ENCODE measurements around the gene LMF1.

The LMF1 gene

DNA sequence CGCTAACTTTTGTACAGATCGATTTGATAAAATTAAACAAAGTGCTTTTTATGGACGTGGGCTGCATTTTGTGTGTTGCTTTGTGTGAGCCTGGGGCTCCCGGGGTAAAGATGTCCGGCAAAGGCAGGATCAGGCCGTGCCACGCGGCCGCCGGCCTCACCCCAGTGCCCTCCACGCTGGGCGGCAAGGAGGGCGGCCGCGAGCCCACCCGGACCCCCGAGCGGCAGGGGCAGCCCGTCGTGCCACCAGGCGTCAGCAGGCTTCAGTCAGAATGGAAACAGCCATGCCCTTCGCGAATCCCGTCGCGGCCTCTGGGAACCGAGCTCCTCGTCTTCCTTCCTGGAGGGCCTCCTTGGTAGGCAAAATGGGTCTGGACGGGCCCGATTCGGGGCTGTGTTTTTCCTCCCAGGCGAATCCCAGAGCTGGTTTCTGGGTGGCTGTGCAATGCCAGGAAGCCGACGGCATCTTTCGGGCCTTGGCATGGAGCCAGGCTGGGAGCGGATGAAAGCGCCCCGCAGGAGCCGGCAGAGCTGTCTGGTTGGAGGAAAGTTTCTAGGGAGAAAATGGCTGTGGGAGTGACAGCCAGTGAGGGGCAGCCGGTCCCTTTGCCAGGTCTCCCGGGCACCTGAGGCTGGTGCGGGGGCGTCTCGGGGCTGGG lies 16.3 kb upstream of the LMF1 start:
- no peak for DNase-seq (ENCODE audit: low read depth)

DNA sequence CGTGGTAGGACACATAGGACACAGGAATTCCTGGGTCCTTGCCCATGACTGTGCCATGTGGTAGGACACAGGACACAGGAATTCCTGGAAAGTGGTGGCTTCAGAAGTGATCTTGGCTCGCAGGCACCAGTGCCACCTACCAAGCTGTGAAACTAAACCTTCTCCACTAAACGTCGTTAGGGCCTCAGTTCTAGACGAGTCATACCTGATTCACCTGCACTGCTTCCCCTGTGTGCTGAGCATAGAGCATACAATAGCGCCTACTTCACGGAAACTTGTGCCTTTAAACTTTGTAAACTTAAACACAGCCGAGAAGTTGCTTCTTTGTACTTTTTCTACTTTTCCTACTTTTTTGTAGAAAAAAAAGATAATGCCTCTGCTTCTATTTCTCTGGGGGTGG lies 15.6 kb upstream of the LMF1 start:
- DNase-seq (ENCODE audit: low read depth): no peak
- no peak overlapping the region for H3K4me3 ChIP-seq (ENCODE audit: low read depth, low read length)

More for the DNA sequence above, 16.3 kb upstream of the LMF1 start:
- H3K4me3 ChIP-seq (ENCODE audit: low read depth, low read length): no peak overlapping the region

DNA sequence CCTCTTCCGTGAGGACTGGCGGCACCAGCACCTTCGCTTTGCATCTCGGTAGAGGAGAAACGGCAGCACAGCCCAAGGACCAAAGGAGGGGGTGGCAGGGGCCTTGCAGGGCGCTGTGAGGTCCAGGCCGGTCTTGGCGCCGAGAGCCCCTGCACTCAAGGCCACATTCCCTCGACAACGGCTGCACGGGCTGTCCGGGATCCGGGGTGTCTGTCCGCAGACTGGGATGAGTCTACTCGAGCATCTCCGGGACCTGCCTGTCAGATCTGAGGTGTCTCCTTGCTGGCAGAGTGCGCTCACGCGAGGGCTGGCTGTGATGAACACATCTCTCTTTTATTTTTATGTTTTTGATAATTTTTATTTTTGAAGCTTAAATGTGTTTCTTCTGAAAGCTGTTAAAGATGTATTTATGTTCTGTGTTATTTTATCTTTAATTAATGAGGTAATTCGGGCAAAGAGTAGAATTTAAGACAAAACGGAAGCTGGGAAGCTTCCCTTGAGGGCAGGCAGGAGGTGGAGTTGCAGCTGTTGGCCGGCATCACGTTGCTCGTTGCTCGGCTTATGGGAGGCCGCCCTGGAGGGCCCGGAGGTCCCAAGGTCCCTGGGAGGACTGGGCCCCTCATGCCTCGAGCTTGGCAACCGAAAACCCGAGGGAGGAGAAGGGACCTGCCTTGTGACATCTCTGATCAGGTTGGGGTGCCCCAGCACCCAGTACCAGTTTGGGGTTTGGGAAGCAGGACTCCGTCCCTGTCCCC lies 15.0 kb upstream of the LMF1 start:
- H3K4me3 ChIP-seq (ENCODE audit: low read depth, low read length): peak overlapping the region; percentile 3
- no peak for DNase-seq (ENCODE audit: low read depth)

DNA sequence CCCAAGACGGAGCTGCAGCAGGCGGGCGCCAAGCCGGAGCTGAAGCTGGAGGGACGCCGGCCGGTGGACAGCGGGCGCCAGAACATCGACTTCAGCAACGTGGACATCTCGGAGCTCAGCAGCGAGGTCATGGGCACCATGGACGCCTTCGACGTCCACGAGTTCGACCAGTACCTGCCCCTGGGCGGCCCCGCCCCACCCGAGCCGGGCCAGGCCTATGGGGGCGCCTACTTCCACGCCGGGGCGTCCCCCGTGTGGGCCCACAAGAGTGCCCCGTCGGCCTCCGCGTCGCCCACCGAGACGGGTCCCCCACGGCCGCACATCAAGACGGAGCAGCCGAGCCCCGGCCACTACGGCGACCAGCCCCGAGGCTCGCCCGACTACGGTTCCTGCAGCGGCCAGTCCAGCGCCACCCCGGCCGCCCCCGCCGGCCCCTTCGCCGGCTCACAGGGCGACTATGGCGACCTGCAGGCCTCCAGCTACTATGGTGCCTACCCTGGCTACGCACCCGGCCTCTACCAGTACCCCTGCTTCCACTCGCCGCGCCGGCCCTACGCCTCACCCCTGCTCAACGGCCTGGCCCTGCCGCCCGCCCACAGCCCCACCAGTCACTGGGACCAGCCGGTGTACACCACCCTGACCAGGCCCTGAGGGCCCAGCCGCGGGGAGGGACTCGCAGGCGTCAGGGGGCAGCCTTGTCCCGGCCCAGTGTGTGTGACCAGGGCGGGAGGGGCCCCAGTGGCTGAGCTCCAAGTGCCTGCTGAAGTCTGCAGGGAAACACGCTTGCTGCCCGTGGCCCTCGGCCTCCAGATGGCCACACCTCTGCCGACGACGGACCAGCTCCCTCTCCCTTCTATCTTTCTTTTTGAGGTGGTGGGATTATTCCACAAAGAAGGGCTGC lies 14.2 kb upstream of the LMF1 start:
- DNase-seq (ENCODE audit: low read depth): no peak

DNA sequence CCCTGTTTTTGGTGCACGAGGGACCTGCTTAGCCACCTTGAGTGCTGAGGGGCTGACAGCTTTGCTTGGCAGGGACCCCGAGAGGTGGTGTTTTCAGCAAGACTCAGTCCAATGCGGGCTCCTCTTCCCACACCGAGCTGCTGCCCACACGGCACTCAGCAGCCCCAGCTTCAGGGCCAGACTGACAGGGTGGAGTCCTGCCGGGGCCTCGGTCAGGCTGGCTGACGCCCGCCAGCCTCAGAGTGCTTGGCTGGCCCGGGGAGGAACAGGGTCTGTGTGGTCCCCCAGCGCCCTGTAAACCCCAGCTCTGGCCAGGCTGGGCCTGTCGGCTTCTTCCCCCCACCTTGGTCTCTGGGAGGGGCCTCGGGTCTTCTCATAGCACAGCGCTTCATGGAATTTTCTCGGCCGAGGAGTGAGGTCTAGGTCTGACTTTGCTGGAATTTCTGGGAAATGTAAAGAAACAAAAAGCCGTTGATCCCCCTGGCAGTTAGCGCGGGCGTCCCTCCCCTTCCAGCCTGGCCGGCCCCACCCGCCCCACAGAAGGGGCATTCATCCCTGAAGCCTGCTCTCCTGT lies 13.4 kb upstream of the LMF1 start:
- H3K4me3 ChIP-seq (ENCODE audit: low read depth, low read length): peak overlapping the region; percentile 48

More for the DNA sequence above, 14.2 kb upstream of the LMF1 start:
- peak overlapping the region; percentile 3 for H3K4me3 ChIP-seq (ENCODE audit: low read depth, low read length)

DNA sequence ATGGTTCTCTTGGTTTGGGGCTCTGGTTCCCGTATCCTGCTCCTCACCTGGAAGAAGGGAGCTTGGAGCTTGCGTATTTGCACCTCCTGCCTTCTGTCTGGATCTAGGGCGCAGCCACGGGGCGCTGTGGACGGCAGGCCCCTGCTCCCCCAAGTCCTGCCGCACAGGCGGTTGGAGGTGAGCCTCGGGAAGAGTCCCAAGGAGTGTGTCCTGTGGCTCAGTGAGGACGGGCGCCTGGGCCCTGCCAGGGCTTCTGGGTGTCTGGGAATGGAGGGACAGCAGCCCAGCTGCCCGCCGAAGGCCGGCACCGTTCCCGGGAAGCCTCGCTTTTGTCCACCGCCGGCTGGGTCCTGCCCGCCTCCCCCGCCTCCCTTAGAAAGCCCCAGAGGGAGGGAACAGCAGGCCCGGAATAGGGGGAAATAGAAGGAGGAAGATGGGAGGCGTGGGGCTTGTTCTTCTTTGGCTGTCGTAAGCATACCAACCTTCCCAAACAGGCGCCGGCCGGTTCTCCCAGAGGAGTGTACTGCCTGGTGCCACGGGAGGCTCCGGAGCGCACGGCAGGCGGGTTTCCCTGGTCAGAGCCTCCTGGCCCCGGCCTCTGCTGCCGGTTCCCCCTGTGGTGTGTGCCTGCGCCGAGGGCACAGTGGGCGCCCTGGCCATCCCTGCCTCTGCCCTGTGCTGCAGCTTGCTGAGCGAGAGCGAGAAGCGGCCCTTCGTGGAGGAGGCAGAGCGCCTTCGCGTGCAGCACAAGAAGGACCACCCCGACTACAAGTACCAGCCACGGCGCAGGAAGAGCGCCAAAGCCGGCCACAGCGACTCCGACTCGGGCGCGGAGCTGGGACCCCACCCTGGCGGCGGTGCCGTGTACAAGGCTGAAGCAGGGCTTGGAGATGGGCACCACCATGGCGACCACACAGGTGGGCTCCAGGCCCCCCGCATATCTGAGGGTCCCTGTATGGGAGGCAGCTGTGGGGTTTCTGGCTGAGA lies 12.6 kb upstream of the LMF1 start:
- no peak for DNase-seq (ENCODE audit: low read depth)
- peak overlapping the region; percentile 48 for H3K4me3 ChIP-seq (ENCODE audit: low read depth, low read length)

More for the DNA sequence above, 13.4 kb upstream of the LMF1 start:
- DNase-seq (ENCODE audit: low read depth): no peak

DNA sequence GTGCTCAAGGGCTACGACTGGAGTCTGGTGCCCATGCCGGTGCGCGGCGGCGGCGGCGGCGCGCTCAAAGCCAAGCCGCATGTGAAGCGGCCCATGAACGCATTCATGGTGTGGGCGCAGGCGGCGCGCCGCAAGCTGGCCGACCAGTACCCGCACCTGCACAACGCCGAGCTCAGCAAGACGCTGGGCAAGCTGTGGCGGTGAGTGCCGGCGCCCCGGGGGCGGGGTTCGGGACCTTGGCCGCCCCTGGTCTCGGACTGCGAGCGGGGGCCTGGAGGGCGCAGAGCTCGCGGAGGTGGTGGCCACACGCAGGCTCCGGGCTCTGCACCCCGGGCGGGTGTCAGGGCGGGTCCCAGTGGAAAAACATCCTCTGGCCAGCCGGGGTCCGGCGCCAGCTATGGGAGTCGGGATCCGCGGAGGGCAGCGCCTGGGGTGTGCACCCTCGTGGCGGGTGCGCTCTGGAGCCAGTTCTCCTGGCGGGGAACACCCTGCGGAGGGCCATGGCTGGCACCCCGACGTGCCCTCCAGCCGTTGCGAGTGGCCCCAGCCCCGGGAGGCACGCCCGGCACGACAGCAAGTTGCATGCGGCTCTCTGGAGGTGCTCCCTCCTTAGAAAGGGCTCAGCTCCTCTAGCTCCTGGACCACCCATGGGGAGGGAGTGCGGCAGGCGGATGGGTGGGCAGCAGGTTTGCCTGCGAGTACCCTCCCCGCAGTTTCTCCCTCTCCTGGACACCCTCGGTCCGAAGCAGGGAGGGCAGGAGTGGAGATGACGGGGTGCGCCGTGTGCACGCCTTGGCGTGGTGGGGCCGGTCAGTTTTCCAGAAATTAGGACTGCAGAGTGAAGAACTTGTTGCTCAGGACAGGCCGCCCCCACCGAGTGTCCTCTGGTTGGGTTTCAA lies 11.6 kb upstream of the LMF1 start:
- peak overlapping the region; percentile 48 for H3K4me3 ChIP-seq (ENCODE audit: low read depth, low read length)
- no peak for DNase-seq (ENCODE audit: low read depth)

DNA sequence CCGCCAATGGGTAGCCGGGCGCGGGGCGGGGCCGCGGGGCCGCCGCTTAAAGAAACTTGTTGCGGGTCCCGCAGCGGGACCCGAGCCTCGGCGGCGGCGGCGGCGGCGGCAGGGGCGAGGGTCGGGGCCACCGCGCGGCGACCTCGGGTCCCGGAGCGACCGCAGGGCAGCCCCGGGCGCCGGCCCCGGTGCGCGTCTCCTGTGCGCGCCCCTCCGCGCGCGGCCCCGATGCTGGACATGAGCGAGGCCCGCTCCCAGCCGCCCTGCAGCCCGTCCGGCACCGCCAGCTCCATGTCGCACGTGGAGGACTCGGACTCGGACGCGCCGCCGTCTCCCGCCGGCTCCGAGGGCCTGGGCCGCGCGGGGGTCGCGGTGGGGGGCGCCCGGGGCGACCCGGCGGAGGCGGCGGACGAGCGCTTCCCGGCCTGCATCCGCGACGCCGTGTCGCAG lies 10.9 kb upstream of the LMF1 start, which contains the start of gene SOX8:
SOX8 (plus strand) TSS at position 76 of the 450 bp plus-strand sequence; CDS start at position 229, 153 bp downstream.
- DNase-seq (ENCODE audit: low read depth): no peak
- H3K4me3 ChIP-seq (ENCODE audit: low read depth, low read length): peak within 1 kb of the TSS; percentile 54

DNA sequence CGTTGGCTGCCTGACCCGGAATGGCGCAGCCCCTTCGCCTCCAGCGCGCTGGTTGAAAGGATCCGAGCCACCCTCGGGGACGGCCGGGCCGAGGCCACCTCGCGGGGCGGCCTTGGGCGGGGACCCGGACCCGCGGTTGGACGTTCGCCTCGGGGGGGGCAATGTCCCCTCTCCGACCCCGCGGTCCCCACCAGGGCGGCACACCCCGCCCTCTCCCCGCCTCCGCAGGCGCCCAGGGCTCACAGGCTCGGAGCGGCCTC lies 9.7 kb upstream of the LMF1 start:
- DNase-seq (ENCODE audit: low read depth): no peak
- peak overlapping the region; percentile 54 for H3K4me3 ChIP-seq (ENCODE audit: low read depth, low read length)

DNA sequence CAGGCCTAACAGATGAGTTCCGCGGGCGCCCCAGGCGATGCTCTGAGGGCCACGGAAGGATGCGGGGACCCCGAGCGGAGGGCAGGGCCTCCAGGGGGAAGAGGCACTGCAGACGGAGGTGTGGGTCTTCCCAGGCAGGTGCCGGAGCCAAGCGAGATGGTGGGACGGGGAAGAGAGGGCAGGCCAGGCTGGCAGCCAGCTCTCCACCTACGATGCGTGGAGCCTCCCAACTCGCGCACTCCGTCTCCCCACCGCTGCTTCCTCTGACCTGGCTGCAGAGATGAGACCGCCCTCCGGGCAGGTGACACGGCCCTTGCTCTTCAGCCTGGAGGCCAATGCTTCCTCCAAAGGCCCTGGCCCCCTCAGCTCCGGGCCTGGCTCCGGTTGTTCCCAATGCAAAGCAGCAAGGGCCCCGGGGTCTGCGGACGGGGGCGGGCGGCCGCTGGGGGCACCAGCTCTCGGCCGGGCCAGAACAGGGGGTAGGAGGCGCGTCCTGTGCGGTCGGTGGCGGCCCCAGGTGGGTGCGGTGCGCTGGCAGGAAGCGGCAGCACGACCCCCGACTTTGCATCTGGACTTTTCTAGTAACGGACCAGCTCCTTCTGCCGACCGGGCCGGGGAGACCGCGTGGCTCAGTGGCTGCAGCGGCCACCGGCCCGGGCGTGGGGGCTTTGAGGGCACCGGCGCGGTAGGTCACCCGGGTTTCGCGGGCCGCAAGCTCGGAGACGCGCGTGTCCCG lies 9.2 kb upstream of the LMF1 start:
- peak overlapping the region; percentile 54 for H3K4me3 ChIP-seq (ENCODE audit: low read depth, low read length)
- no peak for DNase-seq (ENCODE audit: low read depth)

DNA sequence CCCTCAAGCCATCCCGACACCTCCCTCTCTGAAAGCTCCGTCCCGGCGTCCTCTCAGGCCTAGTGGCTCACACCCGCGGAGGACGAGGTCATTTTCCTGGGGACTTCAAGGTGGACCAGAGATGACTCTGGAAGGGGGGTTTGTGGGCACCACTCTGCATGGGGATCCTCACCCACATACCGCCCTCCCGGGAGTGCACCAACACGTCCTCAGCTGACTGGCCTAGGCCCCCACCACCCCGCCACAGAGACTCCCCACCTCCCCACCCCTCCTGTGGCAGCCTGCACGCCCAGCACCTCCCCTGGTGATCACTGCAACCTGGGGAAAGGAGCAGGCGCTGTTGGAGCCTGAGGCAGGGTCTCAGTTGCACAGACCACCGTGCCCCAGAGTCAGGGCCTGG lies 8.4 kb upstream of the LMF1 start:
- DNase-seq (ENCODE audit: low read depth): no peak
- H3K4me3 ChIP-seq (ENCODE audit: low read depth, low read length): no peak overlapping the region

DNA sequence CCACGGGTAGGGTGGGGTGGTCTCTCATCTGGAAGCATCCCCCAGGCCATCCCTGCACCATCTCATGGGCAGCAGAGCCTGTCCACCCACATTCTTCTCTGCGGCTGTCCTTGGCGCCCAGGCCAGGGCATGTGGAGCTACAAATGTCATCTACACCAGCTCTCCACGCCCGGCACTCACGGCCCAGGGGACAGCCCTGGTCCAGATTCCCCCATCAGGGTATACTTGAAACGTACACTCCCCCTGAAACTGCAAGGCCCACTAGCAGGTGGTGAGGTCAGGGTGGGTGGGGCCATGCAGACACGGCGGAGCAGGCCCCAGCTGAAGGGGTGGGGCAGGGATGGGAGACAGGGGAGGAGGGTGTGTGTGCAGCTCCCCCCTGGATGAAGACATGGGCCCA lies 7.6 kb upstream of the LMF1 start:
- no peak overlapping the region for H3K4me3 ChIP-seq (ENCODE audit: low read depth, low read length)
- no peak for DNase-seq (ENCODE audit: low read depth)

DNA sequence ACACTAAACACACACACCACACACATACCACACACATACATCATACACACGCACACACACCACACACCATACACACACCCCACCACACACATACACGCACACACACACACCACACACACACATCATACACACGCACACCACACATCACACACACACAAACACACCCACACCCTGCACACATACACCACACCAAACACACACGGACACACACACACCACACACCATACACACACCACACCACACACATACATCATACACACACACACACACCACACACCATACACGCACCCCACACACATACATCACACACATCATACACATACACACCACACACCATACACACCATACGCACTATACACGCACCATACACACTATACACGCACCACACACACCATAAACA lies 7.1 kb upstream of the LMF1 start:
- no peak overlapping the region for H3K4me3 ChIP-seq (ENCODE audit: low read depth, low read length)
- DNase-seq (ENCODE audit: low read depth): no peak

DNA sequence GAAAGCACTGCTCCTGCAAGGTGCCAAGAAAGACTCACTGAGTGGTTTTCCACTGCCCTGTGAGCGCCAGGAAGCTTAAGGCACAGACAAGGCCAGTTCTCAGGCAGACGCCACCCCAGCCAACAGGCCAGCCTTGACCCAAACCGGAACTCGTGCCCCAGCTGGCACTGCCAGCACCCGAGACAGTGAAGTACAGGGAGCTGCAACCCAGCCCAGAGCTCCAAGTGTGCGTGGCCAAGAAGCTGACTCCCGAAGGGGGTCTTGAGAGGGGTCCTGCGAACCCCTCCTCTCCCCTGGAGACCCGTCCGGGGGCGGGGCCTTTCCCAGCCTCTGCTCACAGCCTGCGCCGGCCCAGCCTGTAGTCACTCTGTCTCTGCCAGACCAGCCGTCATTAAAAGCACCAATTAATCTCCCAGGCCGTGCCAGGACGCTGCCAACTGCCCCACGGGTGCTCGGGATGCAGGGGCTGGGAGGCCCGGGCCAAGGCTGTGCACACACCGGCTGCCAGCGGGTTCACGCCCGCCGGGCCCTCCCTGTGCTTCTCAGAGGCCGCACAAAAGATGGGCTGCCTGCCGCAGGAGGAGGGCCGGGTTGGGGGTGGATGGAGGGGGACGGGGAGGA lies 6.4 kb upstream of the LMF1 start:
- H3K4me3 ChIP-seq (ENCODE audit: low read depth, low read length): no peak overlapping the region
- DNase-seq (ENCODE audit: low read depth): no peak

DNA sequence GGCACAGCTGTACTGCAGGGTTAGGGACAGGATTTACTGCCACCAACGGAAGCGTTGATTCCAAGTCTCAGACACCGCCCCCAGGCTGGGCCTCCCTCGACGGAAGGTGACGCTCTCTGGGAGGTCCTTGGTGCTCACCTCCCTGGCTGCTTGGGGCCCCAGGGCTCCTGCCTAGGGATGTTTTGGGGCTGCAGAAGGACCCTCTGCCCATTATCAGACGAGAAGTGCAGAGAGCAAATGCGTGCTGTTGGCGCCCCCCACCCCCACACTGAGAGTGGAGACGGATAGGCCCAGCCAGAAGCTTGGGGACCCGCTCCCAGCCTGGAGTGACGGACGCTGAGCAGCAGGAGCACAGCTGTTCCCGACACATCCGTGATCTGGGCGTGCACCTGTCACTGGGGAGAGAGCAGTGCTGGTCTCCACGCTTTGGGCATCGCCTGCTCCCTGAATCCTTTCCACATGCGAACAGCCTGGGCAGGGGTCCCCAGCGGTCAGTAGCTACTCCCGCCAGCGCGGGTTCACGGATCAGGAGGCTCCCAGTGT lies 5.7 kb upstream of the LMF1 start:
- DNase-seq (ENCODE audit: low read depth): no peak
- no peak overlapping the region for H3K4me3 ChIP-seq (ENCODE audit: low read depth, low read length)

DNA sequence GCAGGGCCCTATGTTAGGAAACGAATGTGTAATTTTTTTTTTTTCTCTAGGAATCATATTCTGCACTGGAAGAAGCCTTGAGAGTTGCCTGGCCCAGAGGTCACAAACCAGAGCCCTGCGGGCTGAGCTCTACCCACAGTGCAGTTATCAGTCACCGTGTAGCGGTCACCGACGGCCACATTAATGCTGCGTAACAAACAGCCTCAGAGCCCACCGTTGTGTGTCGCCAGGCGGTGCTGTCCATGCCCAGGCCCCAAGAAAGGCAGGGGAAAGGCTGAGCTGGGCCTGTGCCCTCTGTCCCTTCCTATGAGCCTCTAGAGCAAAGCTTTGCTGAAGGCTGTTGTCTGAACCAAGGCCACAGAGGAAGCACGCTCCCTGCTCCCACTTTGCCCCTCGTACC lies 4.5 kb upstream of the LMF1 start:
- no peak for DNase-seq (ENCODE audit: low read depth)
- H3K4me3 ChIP-seq (ENCODE audit: low read depth, low read length): no peak overlapping the region
